Stimulated activated CD4-positive, alpha-beta T cell treated with anti-CD3 and anti-CD28 coated beads, Interleukin-1b, Interleukin-23, amount 100 ng/mL, for 4 hours (primary cell): ENCODE measurements around the gene ELAVL1.

Source experiments
- DNase-seq, 2 donors: peaks; one replicate each; pipeline ENCODE4 v3.0.0-alpha.2; 2020; ENCODE audit warnings: low read depth in 2 of 2

Gene ELAVL1

GRCh38 chr19:7986321-7987113, 18.9 kb downstream of the ELAVL1 start:
- no peak for DNase-seq

DNA sequence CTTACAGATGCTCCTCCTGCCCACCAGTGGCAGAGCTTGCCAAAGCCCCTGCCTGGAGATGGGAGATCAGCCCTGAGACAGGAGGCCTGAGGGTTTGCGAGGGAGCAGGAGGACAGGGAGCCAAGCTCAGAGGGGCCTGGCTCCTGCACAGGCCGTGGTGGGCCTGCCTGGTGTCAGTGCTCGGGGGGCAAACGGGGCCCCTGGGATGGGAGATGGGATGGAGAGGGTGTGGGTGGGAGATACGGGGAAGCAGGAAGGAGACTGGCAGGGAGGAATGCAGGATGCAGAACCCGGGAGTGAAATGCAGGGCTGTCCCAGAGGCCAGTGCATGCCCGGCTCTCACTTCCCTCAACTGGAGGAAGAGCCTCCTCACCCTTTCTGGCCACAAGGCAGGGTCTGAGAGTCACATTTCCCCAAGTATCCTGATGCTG, 19.9 kb downstream of the ELAVL1 start:
- no peak for DNase-seq

DNA sequence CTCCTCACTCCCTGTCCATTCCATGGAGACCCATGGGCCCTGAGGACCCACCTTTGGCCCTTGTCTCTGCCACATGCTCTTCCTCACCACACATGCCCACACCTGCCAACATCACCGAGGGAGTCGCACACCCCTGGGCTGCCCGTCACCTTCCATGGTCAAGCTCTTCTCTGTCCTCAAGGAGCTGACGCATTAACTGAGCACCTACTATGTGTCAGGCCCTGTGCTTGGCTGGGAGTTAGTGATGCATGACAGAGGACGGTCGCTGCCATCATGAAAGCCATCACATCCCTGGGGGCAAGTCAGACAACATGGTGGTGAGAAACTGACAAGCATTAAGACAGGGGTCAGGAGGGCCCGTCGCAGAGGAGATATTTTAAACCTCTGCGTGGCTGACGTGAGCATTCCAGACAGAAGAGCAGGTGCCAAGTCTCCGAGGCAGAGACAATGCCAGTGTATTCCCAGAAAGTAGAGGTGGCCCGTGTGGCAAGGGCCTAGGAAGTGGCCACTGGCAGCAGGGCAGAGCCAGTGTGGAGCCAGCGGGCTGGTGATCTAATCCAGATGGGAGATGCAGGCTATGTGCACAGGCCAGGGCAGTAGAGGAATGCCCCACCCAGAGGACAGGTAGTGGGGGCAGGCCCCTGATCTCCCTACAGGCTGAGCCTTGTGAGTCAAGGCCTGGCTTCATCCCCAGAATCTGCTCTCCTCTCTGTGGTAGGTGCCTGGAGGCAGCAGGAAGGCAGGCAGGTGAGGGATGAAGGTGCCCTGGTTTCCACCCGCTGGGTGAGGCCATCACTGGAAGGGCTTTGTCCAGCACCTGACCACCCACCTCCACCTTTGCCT, 21.2 kb downstream of the ELAVL1 start:
- no peak for DNase-seq

- DNase-seq = no peak
Observed at GRCh38 chr19:7983286-7983950, 22.0 kb downstream of the ELAVL1 start.

GRCh38 chr19:7982651-7983099, 22.8 kb downstream of the ELAVL1 start:
- no peak for DNase-seq

DNA sequence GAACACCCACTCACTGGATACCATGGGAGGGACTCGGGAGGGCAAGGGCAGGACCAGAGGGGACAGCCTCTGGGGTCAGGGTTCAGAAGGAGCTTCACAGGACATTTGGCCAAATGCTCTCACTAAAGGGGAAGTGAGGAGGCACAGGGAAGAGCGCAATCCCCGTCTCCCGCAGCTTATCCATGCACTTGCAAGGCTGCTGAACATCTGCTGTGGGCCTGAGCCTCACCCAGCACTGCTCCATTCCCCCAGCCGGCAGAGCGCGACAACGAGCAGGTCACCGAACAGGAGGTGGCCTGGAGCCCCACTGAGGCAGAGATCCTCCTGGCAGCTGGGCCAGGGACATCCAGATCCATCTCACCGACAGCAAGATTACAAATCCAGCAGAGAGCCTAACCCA, 23.3 kb downstream of the ELAVL1 start:
- no peak for DNase-seq

DNA sequence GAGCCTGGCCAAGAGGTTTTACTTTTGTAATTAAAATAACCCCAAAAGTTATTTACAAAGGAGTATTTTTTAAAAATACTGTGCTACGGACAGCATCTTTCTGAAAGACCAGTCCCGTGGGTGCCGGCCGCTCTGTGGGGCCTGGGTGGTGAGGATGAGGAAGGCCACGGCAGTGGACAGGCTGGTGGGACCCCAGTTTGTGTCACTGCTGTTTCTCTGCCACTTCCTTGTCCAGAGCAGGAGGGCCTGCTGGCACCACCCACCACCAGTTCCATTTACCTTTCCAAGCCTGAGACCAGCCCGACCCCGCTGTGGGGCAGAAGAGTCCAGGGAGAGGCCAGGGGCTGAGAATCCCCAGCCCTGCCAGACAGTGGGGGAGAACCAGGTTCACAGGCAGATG, 23.8 kb downstream of the ELAVL1 start:
- no peak for DNase-seq

GRCh38 chr19:7981199-7981598, 24.2 kb downstream of the ELAVL1 start:
- DNase-seq = no peak

DNA sequence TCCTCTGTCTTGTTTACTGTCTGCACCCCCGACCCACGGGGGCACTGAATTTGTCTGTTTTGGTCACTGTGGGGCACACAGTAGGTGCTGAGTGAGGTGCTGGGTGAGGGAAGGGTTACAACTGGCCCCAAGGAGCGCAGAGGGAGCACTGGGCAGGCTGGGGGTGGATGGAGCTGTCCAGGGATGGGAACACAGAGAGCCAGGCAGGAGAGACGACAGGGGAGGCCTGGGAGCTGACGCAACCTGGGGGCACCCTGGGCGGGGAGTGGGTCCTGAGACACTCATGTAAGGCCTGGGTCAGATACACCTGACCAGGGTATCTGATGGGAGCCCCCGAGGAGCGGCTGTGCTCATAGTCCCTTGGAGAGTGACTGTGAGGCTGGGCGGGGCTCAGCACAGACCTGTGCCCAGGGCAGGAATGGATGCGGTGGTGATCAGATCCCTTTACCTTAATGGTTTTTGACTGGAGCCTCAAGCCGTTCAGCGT, 24.8 kb downstream of the ELAVL1 start:
- DNase-seq = no peak

DNA sequence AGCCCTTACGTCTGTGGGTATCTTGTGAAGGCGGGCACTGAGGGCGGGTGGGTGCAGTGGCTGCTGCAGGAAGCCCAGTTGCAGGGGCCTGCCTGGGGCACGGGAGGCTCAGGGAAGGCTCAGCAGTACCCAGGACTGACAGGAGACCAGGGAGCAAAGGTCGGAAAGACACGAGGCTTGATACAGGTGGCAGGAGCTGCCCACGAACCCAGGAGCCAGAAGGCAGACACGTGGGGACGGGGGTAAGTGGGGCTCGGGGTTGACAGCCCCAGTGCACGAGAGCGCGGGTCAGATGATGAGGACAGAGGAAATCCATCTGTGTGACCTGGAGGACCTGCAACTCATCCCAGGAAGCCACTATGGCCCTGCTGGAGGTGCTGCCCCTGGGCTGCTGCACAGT, 25.3 kb downstream of the ELAVL1 start:
- no peak for DNase-seq

GRCh38 chr19:7979559-7979958, 25.9 kb downstream of the ELAVL1 start:
- DNase-seq = no peak

GRCh38 chr19:7979011-7979410, 26.4 kb downstream of the ELAVL1 start:
- DNase-seq = no peak

GRCh38 chr19:7978179-7978825, 27.1 kb downstream of the ELAVL1 start:
- DNase-seq = no peak

GRCh38 chr19:7977723-7978040, 27.8 kb downstream of the ELAVL1 start:
- no peak for DNase-seq

GRCh38 chr19:7977021-7977722, 28.3 kb downstream of the ELAVL1 start:
- DNase-seq = no peak

- DNase-seq = no peak
Observed at GRCh38 chr19:7976461-7976860, 29.0 kb downstream of the ELAVL1 start.

- DNase-seq = no peak
Observed at GRCh38 chr19:7975037-7975436, 30.4 kb downstream of the ELAVL1 start.

GRCh38 chr19:7973883-7974282, 31.6 kb downstream of the ELAVL1 start:
- DNase-seq = no peak

DNA sequence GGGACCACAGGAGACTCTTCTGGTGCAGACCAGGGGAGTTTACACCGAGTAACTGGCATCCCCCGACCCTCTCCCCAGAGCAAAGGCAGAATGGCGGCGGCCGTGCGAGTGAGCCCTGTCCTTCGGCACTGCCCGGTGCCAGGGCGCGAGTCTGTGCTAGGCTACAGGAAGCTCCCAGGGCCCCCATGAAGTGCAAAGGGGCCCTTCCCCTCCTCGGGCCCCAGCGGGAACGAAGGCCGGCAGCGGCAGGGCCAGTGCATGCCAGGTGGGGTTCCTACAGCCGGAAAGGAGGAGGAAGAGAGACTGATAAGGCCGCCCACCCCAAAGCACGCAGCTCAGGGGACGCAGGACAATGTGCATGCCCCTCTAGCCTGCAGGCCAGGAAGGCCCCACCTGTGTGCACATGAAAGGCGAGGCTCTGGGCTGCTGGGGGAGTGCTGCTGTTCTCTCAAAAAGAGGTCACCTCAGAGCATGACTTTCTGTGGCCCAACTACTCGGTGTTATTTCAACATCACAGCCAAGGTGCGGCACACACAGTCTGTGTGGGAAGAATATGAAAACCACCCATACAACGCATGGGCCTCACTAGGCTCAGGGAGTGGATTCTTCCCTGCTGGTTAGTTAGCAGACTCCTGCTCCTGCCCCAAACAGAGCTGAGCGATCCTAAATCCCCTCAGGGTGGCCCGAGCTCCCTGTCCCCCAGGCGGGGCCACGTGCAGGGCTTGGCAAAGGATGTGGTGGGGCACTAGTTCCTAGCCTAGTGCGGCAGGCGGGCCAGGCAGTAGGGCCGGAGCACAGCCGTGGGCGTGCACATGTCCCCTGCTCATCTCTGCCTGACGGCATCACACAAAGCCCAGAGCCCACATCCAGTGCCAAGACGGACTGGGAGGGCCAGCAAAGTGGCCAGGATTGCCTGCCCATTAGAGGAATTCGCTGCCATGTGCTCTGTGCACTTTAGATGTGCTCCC, 33.6 kb downstream of the ELAVL1 start:
- DNase-seq = no peak
